GM21576 (cell line): ENCODE measurements around the gene RIOK2.
"Not testable (repeated sequence)": the region's sequence is repeated elsewhere in the genome, so short reads cannot be mapped to it uniquely, and the experiment has no call there.

Source experiments
- ATAC-seq: cut with Tn5 transposase; IDR thresholded peaks from one replicate; pipeline ENCODE4 v1.9.1; 2021; ENCODE audit warnings: mild to moderate bottlenecking, moderate library complexity; ENCODE audit not compliant: unreplicated experiment

RIOK2 gene

DNA sequence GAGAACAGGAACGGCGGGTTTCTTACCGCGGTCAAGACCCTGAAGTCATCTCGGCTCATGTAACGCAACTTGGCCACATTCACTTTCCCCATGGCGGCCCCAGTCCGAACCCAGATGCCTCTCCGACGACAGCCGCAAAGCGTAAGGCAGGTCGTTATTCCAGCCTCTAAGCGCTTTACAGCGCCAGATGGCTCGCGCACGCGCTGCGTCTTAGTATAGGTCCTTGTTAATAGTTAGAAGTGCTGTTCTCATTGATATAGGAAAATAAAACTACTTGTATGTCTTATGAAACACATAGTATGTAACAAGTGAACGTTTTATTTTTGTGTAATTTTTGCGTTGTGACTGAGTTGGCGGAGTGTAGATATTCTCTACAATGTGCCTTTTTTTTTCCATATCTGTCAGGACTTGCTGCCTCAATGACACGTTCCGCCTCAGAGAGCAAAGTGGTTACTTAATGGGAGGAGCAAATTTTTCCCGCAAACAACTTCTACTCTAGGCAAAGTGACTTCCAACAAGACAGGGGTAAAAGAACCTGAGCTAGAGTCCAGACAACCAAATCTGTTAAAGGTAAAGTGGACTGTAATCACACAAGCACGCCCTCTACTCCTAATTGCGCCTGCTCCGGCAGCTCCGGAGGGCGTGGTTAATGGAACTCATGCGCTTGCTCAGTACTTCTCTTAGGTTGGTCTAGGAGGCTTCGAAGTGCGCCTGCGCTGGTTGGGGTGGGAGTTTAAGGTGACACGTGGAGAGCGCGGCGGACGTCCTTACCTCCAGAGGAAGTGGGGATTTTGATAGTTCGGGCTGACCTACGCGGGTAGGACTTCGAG, at the start of gene RIOK2:
TSS of gene RIOK2 (minus strand) at position 148 of the 830 bp plus-strand sequence. CDS start at position 92, 56 bp downstream.
- peak; percentile 90 for ATAC-seq

GRCh38 chr5:97231025-97231636, 48.1 kb upstream of the RIOK2 start:
- ATAC-seq: peak; percentile 96

DNA sequence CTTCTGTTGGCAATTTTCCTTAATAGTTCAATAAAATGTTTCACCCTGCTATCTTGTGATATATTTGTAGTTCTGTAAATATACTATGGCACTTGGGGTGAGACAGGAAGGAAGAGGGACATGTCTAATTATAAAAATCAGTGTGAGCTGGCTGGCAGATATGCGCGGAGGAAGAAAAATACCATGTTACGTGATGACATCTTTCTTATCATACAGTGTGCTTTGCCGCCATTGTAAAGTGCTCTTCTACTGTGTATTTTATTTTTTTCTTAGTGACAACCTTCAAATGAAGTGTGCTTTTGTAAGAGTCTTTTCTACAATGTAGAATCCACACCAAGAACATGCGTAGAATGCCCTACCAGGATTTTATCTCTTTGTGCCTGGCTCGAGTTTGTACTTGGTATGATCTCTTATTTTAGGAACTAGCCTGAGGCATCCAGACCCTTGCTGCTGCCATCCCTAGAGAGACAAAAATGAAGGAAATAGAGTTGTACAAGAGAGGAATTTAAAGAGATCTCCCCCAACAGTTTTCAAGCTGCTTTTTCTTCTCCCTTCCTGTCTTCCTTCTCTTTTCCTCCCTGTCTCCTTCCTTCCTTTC, 46.7 kb upstream of the RIOK2 start:
- ATAC-seq: no peak

- ATAC-seq: no peak
These were observed 46.1 kb upstream of the RIOK2 start for GRCh38 chr5:97229196-97229595.

- no peak for ATAC-seq
These were observed 42.2 kb upstream of the RIOK2 start for GRCh38 chr5:97225222-97225621.

GRCh38 chr5:97224112-97224750, 41.2 kb upstream of the RIOK2 start:
- no peak for ATAC-seq

DNA sequence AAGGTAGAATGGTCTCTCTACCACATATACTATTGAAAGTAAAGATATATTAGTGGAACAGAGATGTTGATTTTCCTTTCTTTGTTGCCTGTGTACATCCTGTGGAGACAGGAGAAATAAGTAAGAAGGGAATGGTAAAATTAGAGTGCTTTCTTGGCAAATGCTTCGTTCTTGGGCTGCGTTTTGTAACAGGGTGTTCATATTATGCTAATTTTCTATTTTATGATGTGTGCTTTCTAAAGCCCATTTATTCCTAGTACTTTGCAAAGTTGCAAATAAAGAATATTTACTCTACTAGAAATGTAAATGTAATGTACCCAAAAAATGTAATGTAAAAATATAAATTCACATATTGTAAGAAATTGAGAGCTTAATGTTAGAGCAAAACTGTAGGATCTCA, 40.5 kb upstream of the RIOK2 start:
- no peak for ATAC-seq

GRCh38 chr5:97209343-97209742, 26.3 kb upstream of the RIOK2 start:
- no peak for ATAC-seq

- no peak for ATAC-seq
These were observed 25.7 kb upstream of the RIOK2 start for GRCh38 chr5:97208714-97209113.

DNA sequence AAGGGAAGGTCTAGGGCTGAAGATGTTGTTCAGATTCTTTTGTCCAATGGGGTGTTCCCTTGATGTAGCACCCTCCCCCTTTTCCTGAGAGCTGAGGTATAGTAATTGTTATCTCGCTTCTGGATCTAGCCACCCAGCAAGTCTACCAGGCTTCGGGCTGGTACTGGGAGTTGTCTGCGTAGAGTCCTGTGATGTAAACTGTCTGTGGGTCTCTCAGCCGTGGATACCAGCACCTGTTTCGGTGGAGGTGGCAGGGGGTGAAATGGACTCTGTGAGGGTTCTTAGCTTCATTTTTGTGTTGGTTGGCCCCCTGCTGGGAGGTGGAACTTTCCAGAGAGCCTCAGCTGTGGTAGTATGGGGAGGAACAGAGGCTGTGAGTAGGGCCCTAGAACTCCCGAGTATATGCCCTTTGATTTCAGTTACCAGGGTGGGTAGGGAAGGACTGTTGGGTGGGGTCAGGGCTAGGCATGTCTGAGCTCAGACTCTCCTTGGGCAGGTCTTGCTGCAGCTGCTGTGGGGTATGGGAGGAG, 25.2 kb upstream of the RIOK2 start:
- ATAC-seq: no peak

DNA sequence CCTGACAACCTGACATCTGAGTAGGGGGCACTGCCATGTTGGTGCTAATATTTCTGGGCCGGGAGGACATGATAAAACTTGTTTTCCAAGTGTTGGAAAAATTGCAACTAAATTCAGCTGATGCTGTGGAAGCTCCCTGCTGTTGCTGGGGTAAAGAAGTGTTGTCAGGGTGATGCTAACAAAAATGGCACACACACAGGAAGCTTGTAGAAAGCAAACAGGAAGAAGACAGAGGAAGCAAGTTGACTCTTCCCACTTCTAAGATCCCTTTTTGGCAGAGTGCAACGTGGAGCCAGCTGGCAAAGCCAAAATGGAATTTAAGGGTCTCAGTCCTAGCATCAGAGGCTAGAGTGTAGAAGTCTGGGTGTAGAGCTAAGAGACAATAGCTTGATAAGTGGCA, 11.3 kb upstream of the RIOK2 start:
- no peak for ATAC-seq

DNA sequence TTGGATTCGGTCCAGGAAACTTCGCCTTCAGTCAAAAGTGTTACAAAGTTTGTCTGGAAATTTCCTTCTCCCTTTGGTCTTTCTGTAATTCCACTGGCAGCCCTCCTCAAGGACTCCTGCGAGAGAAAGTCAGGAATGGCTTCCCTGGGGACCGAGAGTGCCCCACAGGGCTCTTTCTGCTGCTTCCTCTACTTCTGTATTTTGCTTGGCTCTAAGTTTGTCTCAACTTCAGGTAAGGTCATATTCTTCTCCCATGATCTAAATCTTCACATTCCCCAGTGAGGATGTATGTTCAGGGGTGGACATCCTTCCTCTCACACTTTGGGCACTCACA, 10.3 kb upstream of the RIOK2 start:
- ATAC-seq: no peak

DNA sequence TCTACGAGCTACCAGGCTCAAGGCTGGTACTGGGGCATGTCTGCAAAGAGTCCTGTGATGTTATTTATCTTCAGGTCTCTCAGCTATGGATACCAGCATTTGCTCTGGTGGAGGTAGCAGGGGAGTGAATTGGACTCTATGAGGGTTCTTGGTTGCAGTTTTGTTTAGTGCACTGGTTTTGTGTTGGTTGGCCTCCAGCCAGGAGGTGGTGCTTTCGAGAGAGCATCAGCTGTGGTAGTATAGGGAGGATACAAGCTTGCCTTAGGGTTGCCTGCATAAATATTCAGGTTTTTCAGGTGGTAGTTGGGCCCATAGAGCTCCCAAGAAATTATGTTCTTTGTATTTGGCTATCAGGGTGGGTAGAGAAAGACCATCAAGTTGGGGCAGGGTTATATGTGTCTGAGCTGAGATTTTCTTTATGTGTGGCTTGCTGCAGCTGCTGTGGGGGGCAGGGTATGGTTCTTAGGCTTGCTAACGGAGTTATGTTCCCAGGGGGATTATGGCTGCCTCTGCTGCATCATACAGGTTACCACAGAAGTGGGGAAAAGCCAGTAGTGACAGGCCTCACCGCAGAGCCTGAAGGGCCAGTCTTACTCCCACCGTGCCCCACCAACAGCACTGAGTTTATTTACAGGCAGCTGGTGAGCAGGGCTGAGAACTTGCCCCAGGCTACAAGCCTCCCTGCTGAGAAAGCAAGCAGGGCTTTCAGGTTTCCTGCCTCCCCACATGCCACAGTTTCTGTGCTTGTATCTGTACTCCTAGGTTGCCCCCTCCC, 9.7 kb upstream of the RIOK2 start:
- peak; percentile 63 for ATAC-seq

DNA sequence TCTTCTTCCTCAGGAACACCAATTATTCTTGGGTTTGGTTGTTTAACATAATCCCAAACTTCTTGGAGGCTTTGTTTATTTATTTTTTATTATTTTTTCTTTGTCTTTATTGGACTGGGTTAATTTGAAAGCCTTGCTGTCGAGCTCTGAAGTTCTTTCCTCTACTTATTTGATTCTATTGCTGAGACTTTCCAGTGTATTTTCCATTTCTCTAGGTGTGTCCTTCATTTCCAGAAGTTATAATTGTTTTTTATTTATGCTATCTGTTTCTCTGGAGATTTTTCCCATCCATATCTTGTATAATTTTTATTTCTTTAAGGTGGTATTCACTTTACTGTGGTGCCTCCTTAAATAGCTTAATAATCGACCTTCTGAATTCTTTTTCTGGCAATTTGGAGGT, 8.8 kb upstream of the RIOK2 start:
- no peak for ATAC-seq

GRCh38 chr5:97189523-97189922, 6.5 kb upstream of the RIOK2 start:
- ATAC-seq: not testable (repeated sequence)

DNA sequence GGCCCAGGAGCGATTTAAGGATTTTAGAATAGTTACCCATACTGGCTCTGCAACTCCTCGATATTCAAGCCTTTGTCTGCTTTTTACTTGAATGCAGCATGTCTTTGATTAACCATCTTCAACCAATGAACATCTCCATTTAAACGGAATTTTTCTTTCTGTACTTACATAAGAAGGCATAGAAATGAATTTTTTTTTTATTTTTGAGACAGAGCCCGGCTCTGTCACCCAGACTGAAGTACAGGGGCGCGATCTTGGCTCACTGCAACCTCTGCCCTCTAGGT, 825 bp upstream of the RIOK2 start:
- no peak for ATAC-seq

DNA sequence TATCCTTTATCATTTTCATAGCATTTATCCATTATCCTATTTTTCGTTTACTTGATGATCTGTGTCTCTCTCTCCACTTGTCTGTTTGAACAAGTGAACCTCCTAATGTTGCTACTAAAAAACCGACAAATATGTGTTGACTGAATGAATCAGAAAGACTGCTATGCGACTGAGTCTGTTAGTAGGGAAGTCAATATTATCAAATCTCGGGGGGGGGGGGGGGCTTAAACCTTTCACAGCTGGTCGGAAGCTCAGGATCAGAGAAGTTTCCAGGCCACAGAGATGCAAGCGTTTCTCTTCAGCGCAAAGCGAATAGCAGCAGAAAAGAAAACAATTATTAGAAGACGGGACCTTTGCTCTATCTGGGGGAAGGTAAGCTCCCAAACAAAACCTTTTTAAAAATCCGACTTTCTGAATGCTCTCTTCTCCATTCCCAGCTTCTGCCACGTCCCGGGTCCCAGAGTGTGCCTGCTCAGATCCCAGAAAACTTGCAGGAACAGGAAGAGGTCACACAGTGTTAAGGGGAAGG, 412 bp downstream of the RIOK2 start:
- no peak for ATAC-seq

- ATAC-seq: no peak
These were observed 1.0 kb downstream of the RIOK2 start for GRCh38 chr5:97181856-97182545.

DNA sequence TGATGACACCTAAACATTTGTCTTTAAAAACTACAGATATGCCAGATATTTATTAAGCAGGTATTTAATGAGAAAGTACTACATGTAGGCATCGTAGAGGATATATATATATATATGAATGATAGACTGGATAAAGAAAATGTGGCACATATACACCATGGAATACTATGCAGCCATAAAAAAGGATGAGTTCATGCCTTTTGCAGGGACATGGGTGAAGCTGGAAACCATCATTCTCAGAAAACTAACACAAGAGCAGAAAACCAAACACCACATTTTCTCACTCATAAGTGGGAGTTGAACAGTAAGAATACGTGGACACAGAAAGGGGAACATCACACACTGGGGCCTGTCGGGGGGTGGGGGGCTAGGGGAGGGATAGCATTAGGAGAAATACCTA, 3.6 kb downstream of the RIOK2 start:
- not testable (repeated sequence) for ATAC-seq

- no peak for ATAC-seq
These were observed 10.8 kb downstream of the RIOK2 start for GRCh38 chr5:97172227-97172626.
